ENCODE measurements around the gene OR2A5.

DNA sequence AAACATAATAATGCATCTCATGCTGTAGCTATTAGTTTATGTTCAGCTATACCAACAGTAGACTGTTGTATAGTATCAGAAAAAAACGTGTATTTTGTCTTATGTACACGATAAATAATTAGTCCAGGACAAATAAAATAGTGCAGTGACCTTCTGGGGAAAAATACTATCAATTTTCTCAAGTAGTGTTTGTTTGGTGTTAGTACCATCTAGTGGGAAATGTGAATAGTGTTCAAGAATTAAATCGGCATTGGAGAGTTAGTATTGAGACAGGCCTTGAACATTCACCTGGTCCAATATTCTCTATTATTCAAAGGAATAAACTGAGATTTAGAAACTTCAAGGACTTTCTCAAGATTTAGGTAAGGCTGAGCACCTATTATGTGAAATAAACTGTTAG is 21.7 kb upstream of the OR2A5 start:
- TF ChIP-seq EZH2 (IDR thresholded peaks at IDR 0.05; ENCODE audit: insufficient read depth, poor library complexity, severe bottlenecking), result no peak
- no peak for TF ChIP-seq EZH2phosphoT487 (IDR thresholded peaks at IDR 0.05; ENCODE audit: insufficient read depth, low read depth)
